HT1080 (cell line): ENCODE measurements around the gene CPNE9. TPM values are rescaled to one million over a fixed set of nuclear protein-coding genes. Genes with fewer than 3 reads are reported as not detected.

Experiments used
- DNase-seq: peaks from one replicate; pipeline ENCODE4 v3.0.0-alpha.2; 2015; ENCODE audit warnings: low read depth
- polyA plus RNA-seq, 2 experiments: library from polyadenylated mRNA; depleted of rRNA; stranded (reverse); fragments of >200 nt; gene quantifications; 2 replicates each; pipeline ENCODE4 v1.2.3, GENCODE V29; 2015
- total RNA-seq: library from RNA; depleted of rRNA; stranded (reverse); fragments of >200 nt; shearing (Covaris generic); gene quantifications from 2 replicates; pipeline ENCODE4 v1.2.3, GENCODE V29; 2014; rRNA removed

CPNE9 gene, protein sequence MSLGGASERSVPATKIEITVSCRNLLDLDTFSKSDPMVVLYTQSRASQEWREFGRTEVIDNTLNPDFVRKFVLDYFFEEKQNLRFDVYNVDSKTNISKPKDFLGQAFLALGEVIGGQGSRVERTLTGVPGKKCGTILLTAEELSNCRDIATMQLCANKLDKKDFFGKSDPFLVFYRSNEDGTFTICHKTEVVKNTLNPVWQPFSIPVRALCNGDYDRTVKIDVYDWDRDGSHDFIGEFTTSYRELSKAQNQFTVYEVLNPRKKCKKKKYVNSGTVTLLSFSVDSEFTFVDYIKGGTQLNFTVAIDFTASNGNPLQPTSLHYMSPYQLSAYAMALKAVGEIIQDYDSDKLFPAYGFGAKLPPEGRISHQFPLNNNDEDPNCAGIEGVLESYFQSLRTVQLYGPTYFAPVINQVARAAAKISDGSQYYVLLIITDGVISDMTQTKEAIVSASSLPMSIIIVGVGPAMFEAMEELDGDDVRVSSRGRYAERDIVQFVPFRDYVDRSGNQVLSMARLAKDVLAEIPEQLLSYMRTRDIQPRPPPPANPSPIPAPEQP
- not detected in 2 replicates for total RNA-seq
- polyA plus RNA-seq (2015; cell fraction: cytosol; rRNA removed): not detected in 2 replicates
- 0.12 TPM in 1 of 2 replicates, not detected in the other for polyA plus RNA-seq (2015; cell fraction: nucleus; rRNA removed)

DNA sequence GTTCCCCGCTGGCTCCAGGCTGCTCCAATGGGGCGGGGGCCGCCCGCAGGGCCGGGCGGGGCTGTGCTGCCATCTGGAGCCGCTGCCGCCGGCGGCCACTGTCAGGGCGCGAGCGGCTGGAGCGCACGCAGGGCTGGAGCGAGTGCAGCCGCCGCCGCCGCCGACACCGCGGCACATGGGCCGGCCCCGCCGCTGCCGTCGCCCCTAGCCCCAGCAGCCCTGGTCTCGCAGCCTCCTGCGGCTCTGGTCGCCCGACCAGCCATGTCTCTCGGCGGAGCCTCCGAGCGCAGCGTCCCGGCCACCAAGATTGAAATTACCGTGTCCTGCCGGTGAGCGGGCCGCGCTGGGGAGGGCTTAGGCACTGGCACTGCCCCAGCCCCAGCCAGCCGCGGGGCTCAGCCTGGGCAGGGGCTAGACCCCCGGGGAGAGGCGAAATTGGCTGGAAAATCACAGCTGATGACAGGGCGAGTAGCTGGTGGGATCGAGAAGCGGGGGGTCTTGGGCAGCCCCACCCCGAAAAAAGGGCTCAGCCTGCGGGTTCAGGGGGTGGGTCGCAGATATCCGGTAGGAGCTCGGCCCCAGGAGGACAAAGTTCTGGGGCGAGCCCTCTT is at the start of gene CPNE9:
TSS of gene CPNE9 (plus strand) at position 98 of the 611 bp plus-strand sequence. CDS start at position 262, 164 bp downstream.
- DNase-seq: no peak

DNA sequence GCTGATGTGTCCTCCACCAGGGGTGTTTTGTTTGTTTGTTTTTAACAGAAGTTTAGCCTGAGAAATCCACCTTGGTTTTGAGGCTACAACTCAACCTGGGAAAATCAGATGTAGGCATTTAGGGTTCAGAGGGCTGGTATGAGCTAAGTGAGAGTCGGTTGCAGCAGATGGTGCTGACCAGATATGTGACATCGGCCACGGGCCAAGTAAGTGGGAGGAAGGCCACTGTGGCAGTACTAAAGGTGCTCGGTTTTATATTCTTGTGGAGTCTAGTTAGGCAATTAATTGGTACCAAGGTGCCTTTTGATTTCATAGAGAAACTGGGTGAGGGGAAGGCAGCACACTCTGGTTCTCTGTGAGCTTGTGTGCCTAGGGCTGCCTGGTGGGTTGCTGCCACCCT is 43.8 kb upstream of the CPNE9 start:
- no peak for DNase-seq

DNA sequence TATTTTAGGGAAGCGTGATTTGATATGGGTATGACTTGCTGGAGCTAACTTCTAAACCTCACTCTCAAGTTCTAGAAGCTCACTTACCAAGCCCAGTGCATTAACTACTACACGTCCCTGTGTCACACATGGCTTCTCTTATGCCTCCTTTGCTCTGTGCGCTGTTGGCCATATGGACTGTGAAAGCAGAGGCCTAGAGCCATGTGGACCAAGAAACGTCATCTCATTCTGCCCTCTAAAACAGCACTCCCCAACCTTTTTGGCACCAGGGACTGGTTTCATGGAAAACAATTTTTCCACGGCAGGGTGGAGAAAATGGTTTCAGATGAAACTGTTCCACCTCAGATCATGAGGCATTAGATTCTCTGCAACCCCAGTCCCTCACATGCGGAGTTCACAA is 42.7 kb upstream of the CPNE9 start:
- DNase-seq: no peak

DNA sequence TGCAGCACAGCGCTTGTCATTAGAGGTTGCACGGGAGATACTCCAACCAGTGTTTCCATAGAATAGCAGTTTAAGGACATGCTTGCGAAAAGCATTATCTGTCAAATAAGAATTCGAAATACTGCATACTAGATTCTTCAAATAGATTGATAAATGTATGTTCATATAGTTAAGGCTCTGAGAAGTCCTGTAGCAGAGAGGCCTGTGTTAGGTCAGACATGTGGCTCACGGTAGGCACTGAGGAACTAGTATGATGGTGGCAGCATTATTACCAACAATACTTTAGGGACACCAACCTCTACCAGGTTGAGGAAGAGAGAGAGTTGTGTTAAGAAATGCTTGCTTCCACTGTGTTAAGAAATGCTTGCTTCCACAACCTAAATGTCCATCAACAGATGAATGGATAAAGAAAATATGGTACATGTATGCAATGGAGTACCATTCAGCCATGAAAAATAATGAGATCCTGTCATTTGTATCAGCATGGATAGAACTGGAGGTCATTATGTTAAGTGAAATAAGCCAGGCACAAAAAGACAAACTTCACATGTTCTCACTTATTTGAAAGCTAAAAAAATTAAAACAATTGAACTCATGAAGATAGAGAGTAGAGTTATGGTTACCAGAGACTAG is 39.4 kb upstream of the CPNE9 start:
- DNase-seq: no peak

DNA sequence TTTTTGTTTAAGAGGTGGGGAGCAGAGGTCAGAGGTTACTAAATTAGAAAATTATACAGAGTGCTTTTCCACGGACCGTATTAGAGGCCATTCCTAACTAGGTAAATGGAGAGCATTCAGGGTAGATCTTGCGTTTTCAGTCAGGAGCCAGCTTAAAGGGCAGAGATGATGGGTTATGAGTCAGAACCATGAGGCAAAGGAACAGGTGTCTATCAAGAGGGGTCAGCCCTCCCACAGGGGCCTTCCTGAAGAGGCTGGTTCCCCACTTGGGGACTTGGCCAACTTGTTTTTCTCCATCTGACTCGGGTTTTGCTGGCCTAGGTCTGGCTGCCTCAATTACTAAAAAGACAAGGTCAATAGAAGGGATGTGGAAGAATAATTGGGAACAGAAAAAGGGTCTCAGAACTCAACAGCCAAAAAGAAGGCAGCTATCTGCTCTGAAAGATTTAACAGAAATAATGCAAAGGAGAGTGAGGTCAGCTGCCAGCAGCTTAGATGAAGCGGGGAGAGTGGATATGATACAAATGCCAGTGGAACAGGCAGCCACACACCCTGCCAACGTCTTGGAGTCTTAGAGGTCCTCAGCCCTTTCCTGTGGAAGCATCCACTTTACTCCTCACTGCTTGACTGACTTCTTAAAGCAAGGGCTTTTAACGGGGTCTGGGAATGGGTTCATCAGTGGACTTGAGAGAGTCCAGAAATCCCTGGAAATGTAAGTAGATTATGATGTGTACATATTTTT is 36.8 kb upstream of the CPNE9 start:
- no peak for DNase-seq

DNA sequence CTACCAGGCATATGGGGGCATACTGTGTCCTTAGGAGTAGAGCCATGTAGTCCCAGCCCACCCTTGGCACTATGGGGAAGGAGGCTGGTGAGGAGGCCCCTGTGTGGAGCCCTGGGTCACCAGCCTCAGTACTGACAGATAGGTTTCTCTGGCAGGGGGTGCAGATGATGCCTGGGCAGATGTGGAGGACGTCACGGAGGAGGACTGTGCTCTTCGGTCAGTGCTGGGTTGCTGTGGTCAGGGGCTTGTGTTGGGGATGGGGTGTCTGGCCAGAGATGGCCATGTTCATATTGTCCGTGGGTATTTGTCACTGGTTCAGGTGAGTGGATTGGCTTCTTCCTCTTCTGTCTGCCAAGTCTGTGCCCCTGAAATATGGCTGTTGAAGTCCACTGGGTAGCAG is 34.4 kb upstream of the CPNE9 start:
- no peak for DNase-seq

DNA sequence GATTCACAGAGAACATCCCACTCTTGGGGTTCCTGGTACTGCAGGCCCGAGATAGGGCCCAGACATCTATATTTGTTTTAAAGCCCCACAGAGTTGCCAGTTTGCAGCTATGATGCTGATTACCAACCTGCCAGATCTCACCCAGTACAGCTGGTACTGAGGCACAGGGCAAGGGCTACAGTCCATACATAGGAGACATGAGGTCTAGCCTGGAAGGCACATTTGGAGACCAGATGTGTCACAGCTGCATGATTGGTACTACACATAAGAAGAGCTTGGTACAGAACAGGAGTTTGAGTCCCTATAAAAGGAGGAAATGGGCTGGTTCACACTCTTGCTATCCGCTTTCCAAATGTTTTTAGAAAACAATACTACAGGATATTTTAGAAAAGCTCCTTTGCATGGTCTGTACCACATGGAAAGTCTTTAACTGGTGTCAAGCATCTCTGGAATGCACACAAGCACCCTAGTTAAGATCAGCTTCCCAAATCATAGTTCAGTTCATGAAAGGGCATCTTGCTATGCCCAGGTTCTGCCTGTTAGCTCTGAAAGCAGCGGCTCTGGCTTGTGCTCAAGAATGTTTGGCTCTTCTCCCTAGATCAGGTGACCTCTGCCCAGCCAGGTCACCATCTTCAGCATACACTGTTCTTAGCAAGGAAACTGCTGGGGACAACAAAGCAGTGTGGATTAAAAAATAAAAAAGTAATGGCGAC is 33.8 kb upstream of the CPNE9 start:
- no peak for DNase-seq

DNA sequence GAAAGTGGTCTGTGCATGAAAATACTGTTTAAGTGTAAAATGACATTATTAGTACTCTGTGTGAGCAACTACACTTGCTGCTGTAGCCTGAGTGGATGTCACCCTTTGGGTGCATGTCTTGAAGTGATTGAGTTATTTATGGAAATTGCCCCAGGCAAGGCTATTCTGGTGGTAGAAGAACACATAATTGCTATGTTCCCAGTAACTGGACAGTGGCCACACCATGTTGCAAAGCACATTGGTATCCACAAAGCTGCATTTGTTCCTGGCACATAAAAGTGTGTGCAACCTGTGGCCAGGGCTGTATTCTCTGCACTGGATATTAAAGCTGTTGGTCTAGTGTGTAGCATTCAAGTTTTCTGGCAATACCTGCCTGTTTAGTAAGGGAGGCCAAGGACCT is 30.6 kb upstream of the CPNE9 start:
- DNase-seq: no peak

DNA sequence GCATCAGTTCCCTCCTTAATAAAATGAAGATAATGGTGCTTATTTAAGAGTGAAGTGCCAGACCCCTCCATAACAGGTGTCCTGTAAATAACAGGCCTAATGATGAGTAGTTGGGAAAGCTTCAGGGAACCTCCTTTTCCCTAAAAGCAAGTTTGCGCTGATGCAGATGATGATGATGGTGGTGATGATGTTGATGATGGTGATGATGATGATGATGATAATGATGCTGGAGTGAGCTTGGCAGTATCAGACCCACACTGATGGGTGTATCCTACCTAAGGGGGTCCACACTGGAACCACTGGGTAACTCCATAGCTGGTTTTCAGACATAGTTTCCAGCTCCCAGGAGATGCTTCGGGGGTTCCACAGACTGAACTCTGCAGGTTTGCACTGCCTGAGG is 29.9 kb upstream of the CPNE9 start:
- no peak for DNase-seq

DNA sequence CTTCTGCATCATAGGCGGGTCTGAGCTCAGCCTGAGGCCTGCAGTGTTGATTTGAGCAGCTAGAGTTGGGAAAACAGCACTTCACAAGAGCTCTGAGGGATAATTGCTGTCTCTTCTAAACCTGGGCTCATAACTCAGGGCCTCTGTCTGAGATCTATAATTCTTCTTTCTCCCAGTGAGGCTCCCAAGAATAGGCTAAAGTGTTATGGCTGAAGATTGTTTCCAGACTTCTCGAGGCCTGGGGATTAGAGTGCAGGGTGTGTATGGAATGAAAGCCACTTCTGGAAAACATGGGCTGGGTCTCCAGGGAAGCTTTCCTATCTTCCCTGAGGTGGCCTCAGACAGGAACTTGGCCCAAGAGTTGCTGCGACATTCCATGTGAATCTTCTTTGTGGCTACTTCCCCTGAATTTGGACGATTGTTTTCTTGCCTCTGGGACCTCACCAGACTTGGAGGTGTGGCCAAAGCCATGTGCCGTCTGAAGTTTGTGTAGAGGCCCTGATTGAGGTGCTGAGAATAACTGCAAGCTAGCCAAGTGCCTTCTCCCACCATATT is 27.8 kb upstream of the CPNE9 start:
- no peak for DNase-seq

DNA sequence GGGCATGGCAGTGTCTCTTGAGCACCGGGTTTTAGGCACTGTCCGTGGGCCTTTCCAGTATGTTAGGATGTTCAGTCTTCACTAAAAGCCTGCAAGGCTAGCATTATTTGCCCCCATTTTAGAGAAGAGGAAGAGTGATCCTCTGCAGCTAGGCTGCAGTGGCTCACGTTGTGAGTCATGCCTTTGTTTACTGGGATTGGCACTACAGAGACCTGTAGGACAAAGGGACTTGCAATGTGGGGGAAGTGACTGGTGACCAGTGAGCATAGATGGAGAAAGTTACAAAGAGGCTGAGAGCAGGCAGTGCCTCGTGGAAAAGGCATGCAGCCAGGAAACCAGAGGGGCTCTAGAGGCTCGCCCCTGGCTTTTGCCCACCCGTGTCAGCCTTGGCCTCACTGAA is 26.8 kb upstream of the CPNE9 start:
- DNase-seq: peak; percentile 54

DNA sequence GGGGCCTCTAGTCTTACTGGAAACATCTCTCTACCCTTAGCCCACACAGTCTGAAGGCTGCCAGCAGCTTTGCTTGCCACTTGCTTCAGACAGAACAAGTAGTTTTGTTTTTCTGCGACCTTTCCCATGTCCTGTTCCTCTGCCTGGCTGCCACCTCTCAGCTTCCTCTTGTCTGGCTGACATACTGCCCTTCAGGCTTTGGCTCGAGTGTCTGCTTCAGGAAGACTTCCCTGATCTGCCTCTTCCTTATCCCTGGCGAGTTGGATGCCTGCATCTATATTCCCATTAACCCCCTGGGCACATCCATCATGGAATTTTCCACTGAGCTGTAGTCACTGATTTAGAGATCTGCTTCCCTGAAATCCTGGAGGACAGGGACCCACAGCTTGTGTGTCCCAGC is 25.1 kb upstream of the CPNE9 start:
- DNase-seq: no peak

DNA sequence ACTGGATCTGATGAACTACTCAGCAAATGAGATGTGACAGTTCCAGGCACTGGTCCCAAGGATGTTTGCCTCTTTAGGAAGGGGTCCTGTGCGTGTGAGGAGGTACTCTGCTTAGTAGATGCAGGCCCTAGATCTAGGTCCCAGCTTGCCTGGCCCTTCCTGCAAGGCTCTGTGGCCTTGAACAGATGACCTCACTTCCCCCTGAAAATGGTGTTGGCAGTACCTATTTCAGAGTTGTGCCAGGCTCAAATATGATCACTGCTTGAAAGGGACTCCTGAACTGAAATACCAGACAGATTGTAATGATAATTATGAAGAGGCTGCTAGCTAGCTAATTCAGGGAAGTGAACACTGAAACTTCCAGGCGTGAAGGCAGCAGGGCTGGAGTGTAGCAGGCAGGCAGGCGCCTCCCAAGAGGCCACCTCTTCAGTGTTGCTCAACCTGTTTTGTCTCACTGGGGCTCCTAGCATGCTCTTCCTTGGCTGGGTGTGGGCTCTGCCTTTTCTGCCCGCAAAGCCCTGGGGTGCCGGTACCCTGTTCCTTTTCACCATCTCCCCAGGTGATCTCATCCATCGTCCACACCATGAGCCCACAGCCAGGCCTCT is 24.1 kb upstream of the CPNE9 start:
- no peak for DNase-seq

DNA sequence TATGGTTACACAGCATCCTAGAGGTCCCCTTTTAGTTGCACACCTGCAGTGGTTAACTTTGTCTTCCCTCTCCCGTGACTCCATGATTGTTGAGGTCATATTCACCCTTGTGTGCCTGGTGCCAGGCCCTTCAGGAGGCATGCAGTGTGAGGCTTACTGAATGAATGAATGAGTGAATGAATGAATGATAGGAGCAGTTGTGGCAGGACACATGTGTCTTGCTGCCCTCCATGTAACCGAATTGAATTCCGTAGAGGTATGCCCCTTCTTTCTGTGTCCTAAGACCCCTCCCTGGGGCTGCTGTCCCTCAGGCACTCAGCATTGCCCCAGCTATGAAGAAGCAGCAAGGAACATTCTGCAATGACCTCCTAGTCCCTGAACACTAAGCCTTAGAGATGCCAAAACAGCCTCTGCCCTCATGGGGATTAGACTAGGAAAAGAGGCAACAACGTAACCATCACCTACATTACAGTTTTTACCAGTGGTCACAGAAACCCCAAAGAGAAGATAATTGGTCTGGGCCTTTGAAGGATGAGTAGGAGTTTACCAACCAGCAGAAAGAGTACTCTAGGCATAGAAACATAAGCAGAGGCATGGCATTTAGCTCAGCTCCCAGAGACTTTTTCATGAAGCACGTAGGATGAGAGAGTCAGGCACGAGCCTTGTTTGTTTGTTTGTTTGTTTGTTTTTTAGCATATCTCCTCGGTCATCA is 22.5 kb upstream of the CPNE9 start:
- DNase-seq: no peak

DNA sequence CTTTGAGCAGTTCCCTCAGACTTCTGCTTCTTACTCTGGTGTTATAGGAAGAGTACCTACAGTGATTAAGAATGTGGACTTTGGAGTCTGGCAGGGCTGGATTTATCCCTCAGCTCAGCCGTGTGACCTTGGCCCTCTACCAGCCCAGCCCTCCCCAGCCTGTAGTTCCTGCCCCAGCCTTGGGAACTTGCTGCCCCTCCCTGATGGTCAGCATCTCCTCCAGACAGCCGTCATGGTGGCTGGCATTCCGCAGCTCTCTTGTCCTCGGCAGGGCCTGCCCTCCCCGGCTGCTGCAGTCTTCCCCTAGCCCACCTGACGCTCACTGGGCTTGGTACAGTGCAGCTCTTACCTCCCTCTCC is 21.9 kb upstream of the CPNE9 start:
- no peak for DNase-seq

DNA sequence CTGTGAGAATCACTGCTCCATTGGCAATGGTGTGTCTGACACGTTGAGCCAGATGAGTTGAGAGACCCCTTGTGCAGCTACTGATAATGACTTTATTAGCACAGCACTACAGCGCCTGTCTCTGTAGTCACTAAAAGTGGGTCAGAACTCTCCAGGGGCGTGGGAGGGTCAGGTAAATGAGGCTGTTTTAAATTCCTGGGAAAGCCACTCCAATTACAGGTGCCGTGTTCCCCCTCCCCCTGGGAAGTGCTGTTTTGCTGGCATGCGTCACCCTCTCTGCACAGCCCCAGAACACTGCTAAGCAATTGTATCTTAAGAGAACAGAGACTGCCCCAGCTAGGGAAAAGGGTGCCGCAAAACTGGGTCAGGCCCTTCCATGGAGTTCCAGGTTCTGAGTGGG is 21.5 kb upstream of the CPNE9 start:
- DNase-seq: no peak

DNA sequence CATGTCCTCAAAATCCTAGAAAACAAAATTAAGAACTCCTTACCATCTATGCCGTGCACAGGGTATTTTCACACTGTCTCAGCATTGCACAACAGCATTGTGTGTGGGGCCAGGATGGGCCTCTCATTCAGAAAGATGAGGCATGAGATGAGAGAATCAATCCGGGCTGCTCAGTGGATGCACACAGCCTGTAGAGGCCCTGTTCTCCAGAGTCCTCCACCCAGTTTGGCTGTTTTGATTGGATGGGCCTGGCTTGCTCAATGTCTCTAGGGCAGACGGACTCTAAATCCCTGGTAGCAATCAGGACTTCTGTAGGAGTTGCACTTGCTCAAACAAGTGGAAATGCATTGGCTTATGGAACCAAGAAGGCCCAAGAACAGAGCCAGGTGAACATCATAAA is 20.2 kb upstream of the CPNE9 start:
- DNase-seq: no peak

DNA sequence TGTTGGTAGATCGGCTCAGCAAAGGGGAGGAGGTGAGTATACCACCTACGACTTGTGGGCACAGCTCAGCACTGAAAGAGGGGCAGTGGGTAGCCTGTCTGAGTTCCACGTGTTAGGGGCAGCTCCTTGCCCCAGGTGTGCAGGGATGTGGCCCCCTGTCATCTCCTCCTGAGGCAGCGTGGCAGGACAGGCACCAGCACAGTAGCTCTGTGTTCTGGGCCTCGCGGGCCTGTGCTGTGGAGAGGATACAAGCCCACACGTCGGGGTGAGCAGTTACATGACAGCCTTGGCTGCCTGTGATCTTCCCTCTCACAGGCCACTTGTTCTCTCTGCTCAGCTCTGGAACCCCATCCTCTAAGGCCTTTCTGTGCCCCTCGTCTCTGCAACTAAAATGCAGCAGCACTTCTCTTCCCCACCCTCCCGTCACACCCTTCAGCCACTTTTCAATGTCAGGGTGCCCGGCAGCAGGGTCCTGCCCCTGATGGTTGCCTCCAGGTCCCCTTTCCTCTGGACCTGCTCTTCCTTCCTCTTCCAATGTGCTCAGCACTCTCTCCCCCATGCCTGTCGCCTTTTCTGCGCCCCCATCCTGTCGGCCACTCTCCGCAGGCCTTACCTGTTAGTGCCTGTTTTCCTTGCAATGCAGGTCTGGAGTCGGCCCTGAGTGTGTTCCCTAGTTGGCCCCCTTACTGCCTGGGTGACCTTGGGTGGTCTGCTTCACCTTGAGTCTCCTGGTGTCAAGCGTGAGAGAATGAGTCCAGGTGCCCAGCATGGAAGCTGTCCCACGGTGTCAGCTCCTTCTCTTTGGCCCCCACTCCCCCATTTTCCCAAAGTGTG is 18.2 kb upstream of the CPNE9 start:
- no peak for DNase-seq
